CMK (cell line): ENCODE measurements around the gene GALNS.
"Not testable (repeated sequence)": the region's sequence is repeated elsewhere in the genome, so short reads cannot be mapped to it uniquely, and the experiment has no call there.

Experiments used
- DNase-seq: peaks from one replicate; pipeline ENCODE4 v3.0.0-alpha.2; 2010; ENCODE audit warnings: low read depth

The GALNS gene

GRCh38 chr16:88838566-88838965, 18.2 kb downstream of the GALNS start:
- DNase-seq: no peak

GRCh38 chr16:88837806-88838205, 18.9 kb downstream of the GALNS start:
- no peak for DNase-seq

GRCh38 chr16:88836791-88837190, 20.0 kb downstream of the GALNS start:
- no peak for DNase-seq

- no peak for DNase-seq
Observed at GRCh38 chr16:88835818-88836217, 20.9 kb downstream of the GALNS start.

- no peak for DNase-seq
Observed at GRCh38 chr16:88835383-88835782, 21.4 kb downstream of the GALNS start.

GRCh38 chr16:88834670-88835069, 22.1 kb downstream of the GALNS start:
- no peak for DNase-seq

- no peak for DNase-seq
Observed at GRCh38 chr16:88833086-88833485, 23.7 kb downstream of the GALNS start.

GRCh38 chr16:88831838-88832237, 24.9 kb downstream of the GALNS start:
- no peak for DNase-seq

GRCh38 chr16:88830783-88831182, 26.0 kb downstream of the GALNS start:
- no peak for DNase-seq

- DNase-seq: no peak
Observed at GRCh38 chr16:88830258-88830657, 26.5 kb downstream of the GALNS start.

- no peak for DNase-seq
Observed at GRCh38 chr16:88828711-88829110, 28.0 kb downstream of the GALNS start.

- DNase-seq: no peak
Observed at GRCh38 chr16:88827727-88828126, 29.0 kb downstream of the GALNS start.

GRCh38 chr16:88826070-88826840, 30.5 kb downstream of the GALNS start:
- no peak for DNase-seq

GRCh38 chr16:88825146-88825545, 31.6 kb downstream of the GALNS start:
- no peak for DNase-seq

- DNase-seq: no peak
Observed at GRCh38 chr16:88824256-88825077, 32.3 kb downstream of the GALNS start.

- not testable (repeated sequence) for DNase-seq
Observed at GRCh38 chr16:88823646-88824045, 33.1 kb downstream of the GALNS start.

- no peak for DNase-seq
Observed at GRCh38 chr16:88822281-88823040, 34.3 kb downstream of the GALNS start.

GRCh38 chr16:88821168-88821850, 35.4 kb downstream of the GALNS start:
- no peak for DNase-seq

GRCh38 chr16:88820385-88821025, 36.2 kb downstream of the GALNS start:
- DNase-seq: no peak

- no peak for DNase-seq
Observed at GRCh38 chr16:88819126-88819525, 37.6 kb downstream of the GALNS start.

- DNase-seq: no peak
Observed at GRCh38 chr16:88818575-88818874, 38.2 kb downstream of the GALNS start.
